Forelimb muscle (tissue), 1 donor: ENCODE data around the gene TMEM131. TPM values are rescaled to one million over a fixed set of nuclear protein-coding genes. Genes with fewer than 3 reads are reported as not detected.
"Not testable (repeated sequence)": the region's sequence is repeated elsewhere in the genome, so short reads cannot be mapped to it uniquely, and the experiment has no call there.

ENCODE experiments used
- DNase-seq: peaks from one replicate; pipeline ENCODE4 v3.0.0-alpha.2; 2013; ENCODE audit warnings: low read depth
- polyA plus RNA-seq: library from polyadenylated mRNA; unstranded; fragments of 120-200 nt; gene quantifications from one replicate; pipeline ENCODE4 v1.2.1, GENCODE V29; 2013; ENCODE audit not compliant: insufficient read length

TMEM131 gene
- polyA plus RNA-seq, 1 donor, result 46.4 TPM

- DNase-seq, result no peak
These were observed 81.9 kb downstream of the TMEM131 start for GRCh38 chr2:97913846-97914245.

DNA sequence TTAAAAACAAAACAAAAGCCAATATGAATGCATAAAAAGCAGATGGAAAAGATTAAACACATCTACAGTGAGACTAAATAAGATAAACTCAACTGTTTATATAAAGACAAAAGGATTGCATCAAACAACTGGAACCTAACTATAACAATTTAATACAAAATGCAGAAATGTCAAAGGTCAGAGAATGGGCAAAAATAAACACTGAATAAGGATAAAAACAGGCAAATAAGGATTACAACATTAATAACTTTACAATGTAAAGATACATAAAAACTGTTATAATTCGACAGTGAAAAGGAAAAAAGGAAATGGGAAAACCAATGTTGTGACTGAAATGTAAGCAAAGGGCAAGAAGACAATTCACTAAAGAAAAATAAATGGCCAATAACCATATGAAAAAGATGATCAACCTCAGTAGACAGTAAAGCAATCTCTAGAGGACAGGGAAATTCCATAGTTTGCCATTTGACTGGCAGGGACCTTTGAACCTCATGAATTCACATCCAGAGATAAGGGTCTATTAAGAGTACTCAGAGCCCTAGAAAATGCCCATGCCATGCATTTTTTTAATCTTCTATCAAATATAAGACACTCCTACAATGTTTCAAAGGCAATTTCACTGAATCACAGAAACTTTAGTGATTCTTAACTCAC lies 83.7 kb downstream of the TMEM131 start:
- DNase-seq, result no peak

DNA sequence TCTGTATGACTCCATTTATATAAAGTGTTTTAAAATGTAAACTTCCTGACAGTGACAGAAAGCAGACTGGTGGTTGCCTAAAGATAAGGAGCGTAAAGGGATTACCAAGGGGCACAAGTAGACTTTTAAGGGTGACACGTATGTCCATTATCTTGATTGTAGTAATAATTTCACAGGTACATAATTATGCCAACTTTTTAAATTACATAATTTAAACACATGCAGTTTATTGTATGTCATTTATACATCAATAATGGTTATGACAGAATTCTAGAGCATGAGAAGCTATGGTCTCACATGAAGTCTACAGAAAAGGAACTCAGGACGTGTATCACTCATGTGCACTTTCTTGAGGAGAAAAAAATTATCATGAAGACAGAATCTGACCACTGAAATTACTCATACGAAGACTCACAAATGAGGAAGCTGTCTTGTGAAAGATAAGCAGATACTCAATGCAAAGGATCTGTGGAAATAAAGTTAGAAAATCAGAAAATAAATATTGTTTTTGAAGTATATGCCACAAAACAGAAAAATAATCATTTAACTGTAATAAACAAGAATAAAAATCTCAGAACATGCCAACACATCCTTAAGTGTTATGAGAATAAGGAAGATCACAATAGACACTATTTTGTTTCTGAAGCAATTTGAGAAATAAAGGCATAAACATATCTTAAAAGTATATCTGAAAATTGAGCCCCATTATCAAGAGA lies 84.4 kb downstream of the TMEM131 start:
- DNase-seq, result no peak

GRCh38 chr2:97910403-97911205 lies 85.1 kb downstream of the TMEM131 start:
- DNase-seq, result no peak

DNA sequence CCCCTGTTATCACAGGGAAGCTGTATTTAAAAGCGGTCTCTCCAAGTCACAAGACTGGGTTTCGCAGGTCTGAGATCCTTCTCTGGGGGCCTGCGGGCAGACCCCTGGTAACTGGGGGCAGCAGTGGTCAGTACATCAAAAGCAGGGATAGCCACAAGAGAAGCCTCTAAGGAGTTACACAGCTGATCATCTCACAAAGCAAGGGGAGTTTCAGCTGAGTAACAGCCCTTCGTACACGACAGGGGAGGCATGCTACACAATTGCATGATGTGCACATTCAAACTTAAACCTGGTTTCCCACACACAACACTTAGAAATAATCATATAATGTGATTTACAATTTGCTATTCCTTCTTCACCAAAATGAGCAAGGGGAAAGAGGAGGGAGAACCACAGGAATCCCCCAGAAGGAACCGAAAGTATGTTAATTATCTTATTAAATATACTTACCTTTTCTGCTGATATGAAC lies 87.5 kb downstream of the TMEM131 start:
- DNase-seq, result no peak

DNA sequence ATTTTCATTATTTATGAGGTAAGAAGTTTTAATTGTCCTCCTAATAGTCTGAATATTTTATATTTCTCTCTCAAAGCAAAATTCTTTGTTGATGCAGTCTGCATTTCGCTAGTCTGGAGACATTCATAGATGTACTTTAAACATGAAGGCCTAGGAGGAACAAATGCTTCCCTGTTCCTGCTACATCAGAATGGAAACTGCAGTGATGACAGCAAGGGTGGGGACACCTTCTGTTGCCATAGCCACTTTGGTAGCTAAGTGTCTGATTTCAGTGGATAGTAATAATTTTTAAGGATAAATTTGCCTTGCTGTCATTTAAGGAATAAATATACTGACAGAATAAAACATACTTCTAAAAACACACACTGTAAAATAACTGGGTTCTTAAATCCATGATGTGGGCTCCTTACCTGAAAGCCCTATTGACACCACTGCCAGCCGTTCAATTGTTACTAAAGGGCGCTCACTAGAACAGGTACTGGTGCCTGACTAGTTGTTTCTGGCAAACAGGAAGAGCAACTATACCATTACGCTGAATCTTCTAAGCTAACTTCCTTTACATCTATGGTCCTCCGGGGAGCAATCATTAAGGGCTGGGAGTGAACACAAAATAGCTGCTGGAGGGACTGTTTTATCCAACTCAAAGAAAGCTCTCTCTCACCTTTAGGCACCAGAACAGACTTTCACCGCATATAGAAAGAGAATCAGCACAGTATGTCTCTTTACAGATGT lies 88.2 kb downstream of the TMEM131 start:
- no peak for DNase-seq

DNA sequence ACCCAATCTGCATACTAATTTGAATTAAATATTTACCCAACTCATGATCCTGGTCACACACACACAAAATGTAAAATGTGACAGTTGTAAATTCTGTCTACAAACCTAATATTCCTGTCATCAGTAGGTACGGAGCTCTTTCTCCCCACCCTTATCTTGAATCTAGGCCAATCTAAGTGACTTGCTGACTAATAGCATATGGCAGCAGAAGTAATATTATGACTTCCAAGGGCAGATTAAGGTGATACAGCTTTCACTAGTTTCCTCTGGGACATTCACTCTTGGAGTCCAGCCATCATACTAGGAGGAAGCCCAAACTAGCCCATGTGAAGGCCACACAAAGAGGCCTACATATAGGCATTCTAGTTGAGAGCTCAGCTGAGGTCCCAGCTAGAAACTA lies 89.4 kb downstream of the TMEM131 start:
- DNase-seq, result no peak

DNA sequence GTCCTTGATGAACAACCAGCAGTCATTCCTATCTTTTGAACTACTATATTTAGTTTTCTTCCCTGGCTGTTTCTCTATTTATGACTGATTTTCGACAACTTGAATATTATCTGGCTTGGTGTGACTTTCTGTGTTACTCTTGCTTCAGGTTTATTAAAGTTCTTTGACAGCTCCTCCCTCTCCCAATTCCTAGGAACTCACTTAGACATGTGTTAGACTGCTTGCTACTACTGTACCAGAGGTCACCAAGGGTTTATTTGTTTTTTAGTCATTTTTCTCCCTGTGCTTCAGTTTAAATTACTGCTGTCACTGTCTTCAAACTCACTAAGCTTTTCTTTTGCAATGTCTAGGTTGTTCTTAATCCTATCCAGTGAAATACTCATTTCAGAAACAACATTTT lies 90.5 kb downstream of the TMEM131 start:
- DNase-seq, result no peak

DNA sequence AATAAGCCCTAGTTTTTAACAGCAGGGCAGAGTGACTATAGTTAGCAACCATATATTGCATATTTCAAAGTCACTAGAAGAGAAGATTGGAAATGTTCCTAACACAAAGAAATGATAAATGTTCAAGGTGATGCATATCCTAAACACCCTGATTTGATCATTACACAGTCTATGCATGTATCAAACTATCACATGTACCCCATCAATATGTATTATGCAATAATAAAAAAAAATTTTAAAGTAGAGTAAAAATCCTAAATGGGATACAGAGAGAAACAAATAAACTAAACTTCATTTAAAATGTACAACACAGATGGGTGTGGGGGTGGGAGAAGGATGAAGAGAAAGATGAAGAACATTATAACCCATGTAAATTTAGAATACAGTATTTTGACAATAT lies 93.9 kb downstream of the TMEM131 start:
- DNase-seq, result no peak

DNA sequence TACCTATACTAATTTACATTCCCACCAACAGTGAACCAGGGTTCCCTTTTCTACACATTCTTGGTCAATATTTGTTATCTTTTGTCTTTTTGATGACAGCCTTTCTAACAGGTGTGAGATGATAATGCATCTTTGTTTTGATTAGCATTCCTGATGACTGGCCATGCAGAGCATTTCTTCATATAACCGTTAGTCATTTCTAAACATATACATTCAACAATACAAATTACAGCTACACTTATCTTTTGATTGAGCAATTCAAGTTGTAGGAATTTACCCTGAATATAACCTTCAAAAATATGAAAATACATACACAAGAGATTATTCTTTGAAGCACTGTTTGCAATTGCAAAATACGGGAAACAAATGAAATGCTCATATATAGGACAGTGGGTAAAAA lies 94.9 kb downstream of the TMEM131 start:
- DNase-seq, result no peak

DNA sequence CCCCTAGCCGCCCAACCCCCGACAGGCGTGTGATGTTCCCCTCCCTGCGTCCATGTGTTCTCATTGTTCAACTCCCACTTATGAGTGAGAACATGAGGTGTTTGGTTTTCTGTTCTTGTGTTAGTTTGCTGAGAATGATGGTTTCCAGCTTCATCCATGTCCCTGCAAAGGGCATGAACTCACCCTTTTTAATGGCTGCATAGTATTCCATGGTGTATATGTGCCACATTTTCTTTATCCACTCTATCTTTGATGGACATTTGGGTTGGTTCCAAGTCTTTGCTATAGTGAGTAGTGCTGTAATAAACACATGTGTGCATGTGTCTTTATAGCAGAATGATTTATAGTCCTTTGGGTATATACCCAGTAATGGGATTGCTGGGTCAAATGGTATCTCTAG lies 102.7 kb downstream of the TMEM131 start:
- not testable (repeated sequence) for DNase-seq

GRCh38 chr2:97891611-97892010 lies 104.1 kb downstream of the TMEM131 start:
- no peak for DNase-seq

DNA sequence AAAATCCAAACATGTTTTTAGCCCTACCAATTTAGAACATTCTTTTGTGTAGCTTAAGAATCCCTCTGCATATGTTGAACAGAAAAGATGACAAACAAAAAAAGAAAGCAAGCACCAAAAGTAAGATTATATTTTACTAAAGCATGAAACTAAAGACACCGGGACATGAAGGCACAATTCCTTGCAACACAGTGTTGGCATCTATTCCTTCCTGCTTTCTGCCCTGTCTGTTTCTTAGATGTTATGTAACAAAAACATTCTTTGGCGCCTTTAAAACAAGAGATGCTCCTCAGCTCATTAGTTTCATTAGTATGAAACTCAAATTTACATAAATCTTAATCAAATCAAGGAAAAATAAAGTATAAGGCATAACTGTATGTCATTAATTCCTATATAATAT lies 106.6 kb downstream of the TMEM131 start:
- no peak for DNase-seq

DNA sequence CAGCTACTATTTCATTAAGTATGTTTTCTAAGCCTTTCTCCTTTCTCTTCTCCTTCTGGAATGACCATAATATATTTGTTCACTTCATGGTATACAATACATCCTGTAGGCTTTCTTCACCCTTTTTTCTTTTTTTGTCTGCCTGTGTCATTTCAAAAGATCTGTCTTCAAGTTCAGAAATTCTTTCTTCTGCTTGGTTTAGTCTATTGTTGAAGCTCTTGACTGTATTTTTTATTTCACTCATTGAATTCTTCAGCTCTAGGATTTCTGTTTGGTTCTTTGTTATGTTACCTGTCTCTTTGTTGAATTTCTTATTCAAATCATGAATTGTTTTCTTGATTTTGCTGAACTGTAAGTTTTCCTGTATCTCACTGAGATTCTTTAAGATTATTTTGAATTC lies 109.9 kb downstream of the TMEM131 start:
- DNase-seq, result no peak

GRCh38 chr2:97880334-97880733 lies 115.4 kb downstream of the TMEM131 start:
- no peak for DNase-seq

DNA sequence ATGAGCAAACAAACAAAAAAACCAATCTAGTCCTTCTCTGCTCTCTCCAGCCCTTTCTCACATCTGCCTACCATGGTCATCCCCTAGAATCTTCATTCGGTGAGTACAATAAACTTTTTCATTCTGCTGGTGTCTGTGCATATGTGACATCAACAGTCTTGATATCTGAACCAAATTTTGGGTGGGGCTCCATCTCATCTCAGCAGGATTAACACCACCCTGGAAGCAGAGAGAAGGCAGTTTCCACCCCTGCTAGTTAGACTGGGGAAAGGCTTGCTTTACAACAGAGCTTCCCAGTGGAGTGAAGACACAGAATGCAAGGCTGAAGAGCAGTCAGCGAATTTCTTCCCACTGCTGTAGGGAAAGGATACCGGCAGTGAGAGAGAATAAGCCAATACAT lies 116.9 kb downstream of the TMEM131 start:
- DNase-seq, result no peak

DNA sequence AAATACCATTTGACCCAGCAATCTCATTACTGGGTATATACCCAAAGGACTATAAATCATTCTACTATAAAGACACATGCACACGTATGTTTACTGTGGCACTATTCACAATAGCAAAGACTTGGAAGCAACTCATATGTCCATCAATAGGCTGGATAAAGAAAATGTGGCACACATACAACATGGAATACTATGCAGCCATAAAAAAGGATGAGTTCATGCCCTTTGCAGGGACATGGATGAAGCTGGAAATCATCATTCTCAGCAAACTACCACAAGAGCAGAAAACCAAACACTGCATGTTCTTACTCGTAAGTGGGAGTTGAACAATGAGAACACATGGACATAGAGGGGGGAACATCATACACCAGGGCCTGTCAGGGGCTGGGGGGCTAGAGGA lies 117.4 kb downstream of the TMEM131 start:
- DNase-seq, result not testable (repeated sequence)

GRCh38 chr2:97871096-97871780 lies 124.5 kb downstream of the TMEM131 start:
- DNase-seq, result no peak

GRCh38 chr2:97870396-97870843 lies 125.3 kb downstream of the TMEM131 start:
- DNase-seq, result peak; percentile 6

GRCh38 chr2:97869722-97870346 lies 125.9 kb downstream of the TMEM131 start:
- DNase-seq, result no peak
